Tibial artery (tissue), 4 donors: ENCODE measurements around the gene ADAM15.

Experiments used
- DNase-seq, 2 donors: peaks; one replicate each; pipeline ENCODE4 v3.0.0-alpha.2; 2019
- H3K27ac ChIP-seq, 2 donors: fragments of 200-600 bp; sonication (generic) in 1 of 2; 1 replicate in 1 of 2; 2 replicates in 1 of 2; pipeline ENCODE4 v1.5.1; 2018 to 2019; ENCODE audit warnings: mild to moderate bottlenecking in 1 of 2
- H3K27me3 ChIP-seq, 2 donors: fragments of 200-600 bp; sonication (generic) in 1 of 2; one replicate each; pipeline versions ENCODE4 v1.5.1 to v1.6.0; 2016 to 2019
- H3K36me3 ChIP-seq, 3 donors: fragments of 200-600 bp; sonication (generic) in 2 of 3; one replicate each; pipeline ENCODE4 v1.5.1; 2016 to 2019; ENCODE audit warnings: mild to moderate bottlenecking in 2 of 3
- H3K4me1 ChIP-seq, 4 donors: fragments of 200-600 bp; sonication (generic) in 2 of 4; 1 replicate in 3 of 4; 2 replicates in 1 of 4; pipeline ENCODE4 v1.5.1; 2016 to 2019
- H3K4me3 ChIP-seq, 2 donors: fragments of 200-600 bp; sonication (generic) in 1 of 2; 1 replicate in 1 of 2; 2 replicates in 1 of 2; pipeline ENCODE4 v1.5.1; 2018 to 2019; ENCODE audit warnings: mild to moderate bottlenecking in 2 of 2
- H3K9me3 ChIP-seq, 3 donors: fragments of 200-600 bp; sonication (generic) in 1 of 3; one replicate each; pipeline ENCODE4 v1.5.1; 2016 to 2019
- intact Hi-C: fragments of 100-400 bp; cut with DNase I; formaldehyde crosslinking; loops from one replicate; pipeline ENCODE4 v1.15.0; 2023; ENCODE audit warnings: low total_unique reads
- TF ChIP-seq, protein P1 (sequence below), 2 experiments: fragments of 200-600 bp in 1 of 2; fragments of 450-650 bp in 1 of 2; IDR thresholded peaks; one replicate each; pipeline ENCODE4 v1.5.1; 2017 to 2019; ENCODE audit warnings: antibody characterized with exemption in 2 of 2, mild to moderate bottlenecking in 1 of 2, moderate library complexity in 1 of 2

Gene ADAM15

DNA sequence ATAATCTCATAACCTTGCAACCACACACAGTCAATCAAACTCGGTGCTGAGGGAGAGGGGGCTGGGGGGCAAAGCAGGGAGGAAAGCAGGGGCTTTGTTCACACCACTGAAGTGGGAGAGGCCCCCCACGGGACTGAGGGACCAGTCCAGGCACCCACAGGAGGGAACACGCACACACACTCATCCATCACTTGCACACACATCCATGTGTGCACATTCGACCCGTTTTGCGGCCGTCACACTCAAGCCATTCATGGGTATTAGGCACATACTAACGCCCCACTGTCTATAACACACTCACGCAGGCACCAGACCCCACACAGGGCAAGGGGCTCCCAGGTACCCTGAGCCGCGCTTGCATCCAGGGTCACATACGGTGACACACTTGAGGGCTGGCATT is 41.5 kb downstream of the ADAM15 start:
- H3K4me3 ChIP-seq = no peak overlapping the region
- H3K27ac ChIP-seq = no peak overlapping the region
- no peaks in the 10 kb centered on the region for H3K9me3 ChIP-seq
- intact Hi-C loops = loop anchor here (5.0 kb wide), 1 partner anchor 35 kb away; the partner anchor contains the start of gene EFNA1
- H3K4me1 ChIP-seq = peaks cover 0 to 22% (median 14%) of the 10 kb centered on the region in 4 donors
- no peaks in the 10 kb centered on the region for H3K36me3 ChIP-seq
- TF ChIP-seq, protein P1, sequence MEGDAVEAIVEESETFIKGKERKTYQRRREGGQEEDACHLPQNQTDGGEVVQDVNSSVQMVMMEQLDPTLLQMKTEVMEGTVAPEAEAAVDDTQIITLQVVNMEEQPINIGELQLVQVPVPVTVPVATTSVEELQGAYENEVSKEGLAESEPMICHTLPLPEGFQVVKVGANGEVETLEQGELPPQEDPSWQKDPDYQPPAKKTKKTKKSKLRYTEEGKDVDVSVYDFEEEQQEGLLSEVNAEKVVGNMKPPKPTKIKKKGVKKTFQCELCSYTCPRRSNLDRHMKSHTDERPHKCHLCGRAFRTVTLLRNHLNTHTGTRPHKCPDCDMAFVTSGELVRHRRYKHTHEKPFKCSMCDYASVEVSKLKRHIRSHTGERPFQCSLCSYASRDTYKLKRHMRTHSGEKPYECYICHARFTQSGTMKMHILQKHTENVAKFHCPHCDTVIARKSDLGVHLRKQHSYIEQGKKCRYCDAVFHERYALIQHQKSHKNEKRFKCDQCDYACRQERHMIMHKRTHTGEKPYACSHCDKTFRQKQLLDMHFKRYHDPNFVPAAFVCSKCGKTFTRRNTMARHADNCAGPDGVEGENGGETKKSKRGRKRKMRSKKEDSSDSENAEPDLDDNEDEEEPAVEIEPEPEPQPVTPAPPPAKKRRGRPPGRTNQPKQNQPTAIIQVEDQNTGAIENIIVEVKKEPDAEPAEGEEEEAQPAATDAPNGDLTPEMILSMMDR (IDR thresholded peaks at IDR 0.05) = no peak
- DNase-seq = no peak
- peaks cover 0 to 4% of the 10 kb centered on the region in 2 donors for H3K27me3 ChIP-seq

DNA sequence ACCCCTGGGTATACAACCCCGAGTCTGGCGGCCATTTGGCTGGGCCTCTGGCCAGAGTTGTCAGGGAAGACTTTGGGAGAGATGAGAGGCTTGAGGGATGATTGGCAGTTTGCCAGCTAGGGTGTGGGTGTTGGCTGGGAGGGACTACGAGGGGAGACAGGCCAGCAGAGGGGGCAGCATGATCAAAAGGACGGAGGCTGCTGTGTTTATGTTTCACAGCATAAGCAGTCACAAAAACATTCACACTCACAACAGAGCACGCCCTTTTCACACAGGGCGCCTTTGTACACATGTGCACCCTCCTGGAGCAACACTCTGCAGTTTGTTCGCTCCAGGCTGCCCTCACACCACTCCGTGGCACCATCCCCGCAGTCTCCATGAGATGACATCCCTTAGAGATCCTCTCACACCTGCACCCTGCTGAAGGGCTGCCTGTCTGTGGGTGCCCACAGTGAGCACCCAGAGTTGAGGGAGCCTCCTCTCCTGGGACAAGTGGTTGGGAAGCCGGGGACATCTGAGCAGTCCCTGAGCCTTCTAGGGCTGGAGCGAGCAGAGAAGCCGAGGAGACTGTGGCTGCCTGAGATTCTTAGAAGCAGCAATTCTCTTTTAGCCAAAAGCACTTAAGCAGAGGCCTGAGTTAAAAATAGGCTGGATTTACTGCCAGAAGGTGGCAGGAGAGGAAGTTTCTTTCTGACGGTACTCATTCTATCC is 43.0 kb downstream of the ADAM15 start:
- H3K27me3 ChIP-seq = peaks cover 0 to 11% of the 10 kb centered on the region in 2 donors
- no peaks in the 10 kb centered on the region for H3K36me3 ChIP-seq
- TF ChIP-seq, protein P1 (IDR thresholded peaks at IDR 0.05) = peak; percentile 43 to 47
- DNase-seq = no peak
- H3K9me3 ChIP-seq = no peaks in the 10 kb centered on the region
- H3K4me3 ChIP-seq = no peak overlapping the region
- intact Hi-C loops = loop anchor here (5.0 kb wide), 1 partner anchor 33 kb away; the partner anchor contains the start of gene EFNA1
- H3K4me1 ChIP-seq = peaks cover 0 to 22% (median 14%) of the 10 kb centered on the region in 4 donors
- peak overlapping the region; percentile 10 to 21 for H3K27ac ChIP-seq

DNA sequence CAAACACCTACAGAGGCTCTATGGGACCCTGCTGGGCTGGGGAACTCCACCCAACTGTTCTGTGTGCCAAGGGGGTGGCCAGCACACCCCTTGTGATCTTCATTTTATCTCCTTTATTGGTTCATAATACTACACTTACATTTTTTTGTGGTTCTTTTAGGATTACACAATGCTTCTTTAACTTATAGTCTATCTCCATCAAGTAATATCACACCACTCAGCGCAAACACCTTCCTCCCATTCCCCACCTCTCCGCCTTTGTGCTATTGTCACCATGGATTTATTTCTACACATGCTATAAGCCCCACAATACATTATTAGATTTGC is 43.5 kb downstream of the ADAM15 start:
- intact Hi-C loops = loop anchor here (5.0 kb wide), 1 partner anchor 33 kb away; the partner anchor contains the start of gene EFNA1
- Histone ChIP-seq H3K27ac (peak overlapping the region in 1 of 2 donors; percentile 21), H3K4me3 (no peak overlapping the region), H3K9me3 (no peaks in the 10 kb centered on the region), H3K4me1 (peaks cover 0 to 22% (median 14%) of the 10 kb centered on the region in 4 donors), H3K27me3 (peaks cover 0 to 11% of the 10 kb centered on the region in 2 donors), H3K36me3 (no peaks in the 10 kb centered on the region)
- DNase-seq = no peak
- TF ChIP-seq, protein P1 (IDR thresholded peaks at IDR 0.05) = no peak

DNA sequence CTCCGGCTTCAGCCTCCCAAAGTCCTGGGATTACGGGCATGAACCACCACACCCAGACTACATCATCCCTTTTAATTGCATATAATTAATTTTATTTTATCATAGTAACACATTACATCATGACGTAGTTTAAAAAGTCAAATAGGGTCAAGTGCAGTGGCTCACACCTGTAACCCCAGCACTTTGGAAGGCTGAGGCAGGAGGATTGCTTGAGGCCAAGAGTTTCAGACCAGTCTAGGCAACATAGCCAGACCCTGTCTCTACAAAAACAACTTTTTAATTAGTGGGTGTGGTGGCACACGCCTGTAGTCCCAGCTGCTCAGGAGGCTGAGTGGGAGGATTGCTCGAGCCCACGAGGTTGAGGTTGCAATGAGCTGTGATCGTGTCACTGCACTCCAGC is 48.2 kb downstream of the ADAM15 start:
- intact Hi-C loops = no loop called here
- H3K27me3 ChIP-seq = peaks cover 0 to 9% of the 10 kb centered on the region in 2 donors
- no peaks in the 10 kb centered on the region for H3K9me3 ChIP-seq
- peaks cover 0 to 5% (median 3%) of the 10 kb centered on the region in 4 donors for H3K4me1 ChIP-seq
- TF ChIP-seq, protein P1 (IDR thresholded peaks at IDR 0.05) = no peak
- no peak overlapping the region for H3K4me3 ChIP-seq
- DNase-seq = no peak
- no peaks in the 10 kb centered on the region for H3K36me3 ChIP-seq
- H3K27ac ChIP-seq = no peak overlapping the region

DNA sequence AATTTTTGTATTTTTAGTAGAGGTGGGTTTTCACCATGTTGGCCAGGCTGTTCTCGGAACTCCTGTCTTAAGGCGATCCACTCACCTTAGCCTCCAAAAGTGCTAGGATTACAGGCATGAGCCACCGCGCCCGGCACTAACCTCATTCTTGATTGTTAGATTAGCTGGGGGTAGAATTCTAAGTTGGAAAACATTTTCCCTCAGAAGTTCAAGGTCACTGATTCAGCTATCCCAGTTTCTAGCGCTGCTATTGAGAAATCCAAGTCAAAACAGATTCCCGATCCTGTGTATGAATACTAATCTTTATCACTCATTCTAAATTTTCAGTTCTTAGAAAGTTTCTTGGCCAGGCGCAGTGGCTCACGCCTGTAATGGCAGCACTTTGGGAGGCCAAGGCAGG is 52.2 kb downstream of the ADAM15 start:
- Histone ChIP-seq H3K36me3 (no peaks in the 10 kb centered on the region), H3K9me3 (no peaks in the 10 kb centered on the region), H3K27ac (no peak overlapping the region), H3K27me3 (peaks cover 0 to 12% of the 10 kb centered on the region in 2 donors), H3K4me1 (no peaks in the 10 kb centered on the region), H3K4me3 (no peak overlapping the region)
- TF ChIP-seq, protein P1 (IDR thresholded peaks at IDR 0.05) = no peak
- no peak for DNase-seq
- intact Hi-C loops = no loop called here
